Small intestine (tissue), 16 donors: ENCODE measurements around the gene PEX3. TPM values are rescaled to one million over a fixed set of nuclear protein-coding genes. Genes with fewer than 3 reads are reported as not detected.

Source experiments
- DNase-seq, 2 donors: peaks; one replicate each; pipeline versions ENCODE4 v3.0.0 to v3.0.0-alpha.2; 2013
- FAIRE-seq: peaks from 2 replicates; lab custom pipeline; 2012; peaks lifted over from hg19 to GRCh38; lab: Jason Lieb, UNC
- H3K27ac ChIP-seq, 3 donors: one replicate each; pipeline ENCODE4 v1.5.1; 2013; ENCODE audit warnings: low read length in 2 of 3, mild to moderate bottlenecking in 2 of 3, control low read depth in 1 of 3, inconsistent platforms in 1 of 3, low read depth in 1 of 3, moderate library complexity in 1 of 3
- H3K27me3 ChIP-seq, 3 donors: one replicate each; pipeline ENCODE4 v1.6.1; 2013; ENCODE audit warnings: low read length in 3 of 3, inconsistent platforms in 1 of 3; ENCODE audit not compliant: control insufficient read depth in 3 of 3, insufficient read depth in 3 of 3
- H3K36me3 ChIP-seq, 3 donors: one replicate each; pipeline ENCODE4 v1.6.1; 2013; ENCODE audit warnings: low read length in 3 of 3, inconsistent platforms in 1 of 3, low read depth in 1 of 3, mild to moderate bottlenecking in 1 of 3, moderate library complexity in 1 of 3; ENCODE audit not compliant: control insufficient read depth in 3 of 3, insufficient read depth in 2 of 3
- H3K4me1 ChIP-seq, 3 donors: one replicate each; pipeline ENCODE4 v1.6.1; 2013; ENCODE audit warnings: low read length in 2 of 3, inconsistent platforms in 1 of 3, low read depth in 1 of 3, mild to moderate bottlenecking in 1 of 3, moderate library complexity in 1 of 3; ENCODE audit not compliant: control insufficient read depth in 3 of 3, insufficient read depth in 2 of 3
- H3K4me3 ChIP-seq, 3 donors: one replicate each; pipeline ENCODE4 v1.5.1; 2013; ENCODE audit warnings: low read length in 3 of 3, control low read depth in 1 of 3, inconsistent platforms in 1 of 3, low read depth in 1 of 3, mild to moderate bottlenecking in 1 of 3, moderate library complexity in 1 of 3
- H3K9me3 ChIP-seq, 2 donors: one replicate each; pipeline ENCODE4 v1.6.1; 2013; ENCODE audit warnings: low read depth in 1 of 2, low read length in 1 of 2; ENCODE audit not compliant: control insufficient read depth in 2 of 2, insufficient read depth in 1 of 2
- WGBS, 3 donors: extraction: QIAGEN DNeasy Blood & Tissue Kit; methylation state at CpG; one replicate each; pipeline ENCODE4 v1.1.7; 2013; 5-methylcytosine and 5-hydroxymethylcytosine counted together
- long read RNA-seq, 10 donors: transcript quantifications; one replicate each; lab custom pipeline, GENCODE V29; 2026
- polyA plus RNA-seq, 4 donors: library from polyadenylated mRNA; stranded (reverse) in 3 of 4; unstranded in 1 of 4; fragments of 200-250 nt in 3 of 4; fragments of 120-200 nt in 1 of 4; gene quantifications; one replicate each; pipeline versions ENCODE4 v1.2.1 to v1.2.3, GENCODE V29; 2013
- donor health status: healthy with polysubstance abuse.
- donor health status: control.
- donor health status: control.
- donor health status: Bipolar disorder and iron deficiency.
- donor health status: healthy.

PEX3 gene
- polyA plus RNA-seq: 10 to 100 TPM in 1 of 4 donors, 1 to 10 TPM in 3; 6.2 to 25.2 (median 8.9) TPM
- long read RNA-seq, donor 1, transcript PEX3-201 (12 exons, 1,969 nt): major isoform, 12 of 17 reads
- long read RNA-seq, donor 1, partial matches to known transcripts: 5 of 17 reads
- long read RNA-seq, donor 1, other reads (novel, unspliced or antisense): 0 of 17 reads
- long read RNA-seq, donor 2, partial matches to known transcripts: 0 of 4 reads
- long read RNA-seq, donor 2, other reads (novel, unspliced or antisense): 0 of 4 reads
- long read RNA-seq, donor 3, transcript PEX3-201 (12 exons, 1,969 nt): major isoform, 5 of 5 reads
- long read RNA-seq, donor 3, partial matches to known transcripts: 0 of 5 reads
- long read RNA-seq, donor 3, other reads (novel, unspliced or antisense): 0 of 5 reads
- long read RNA-seq, donor 4: 0 reads
- long read RNA-seq, donor 5, partial matches to known transcripts: 0 of 3 reads
- long read RNA-seq, donor 5, other reads (novel, unspliced or antisense): 0 of 3 reads
- long read RNA-seq, donor 6, transcript PEX3-201 (12 exons, 1,969 nt): major isoform, 8 of 9 reads
- long read RNA-seq, donor 6, partial matches to known transcripts: 0 of 9 reads
- long read RNA-seq, donor 6, other reads (novel, unspliced or antisense): 0 of 9 reads
- long read RNA-seq, donor 7, transcript PEX3-201 (12 exons, 1,969 nt): major isoform, 12 of 168 reads
- long read RNA-seq, donor 7, partial matches to known transcripts: 119 of 168 reads
- long read RNA-seq, donor 7, other reads (novel, unspliced or antisense): 37 of 168 reads
- long read RNA-seq, donor 8, partial matches to known transcripts: 0 of 4 reads
- long read RNA-seq, donor 8, other reads (novel, unspliced or antisense): 0 of 4 reads
- long read RNA-seq, donor 9, partial matches to known transcripts: 0 of 1 reads
- long read RNA-seq, donor 9, other reads (novel, unspliced or antisense): 0 of 1 reads
- long read RNA-seq, donor 10, partial matches to known transcripts: 0 of 4 reads
- long read RNA-seq, donor 10, other reads (novel, unspliced or antisense): 0 of 4 reads

GRCh38 chr6:143450453-143451371 is at the start of gene PEX3, which contains the start of gene ADAT2:
PEX3 (plus strand) TSS chr6:143450805; CDS start chr6:143451043, 238 bp downstream.
ADAT2 (minus strand) TSS chr6:143450695; CDS start chr6:143450658, 37 bp downstream.
- FAIRE-seq: no peak
- DNase-seq: peak; percentile 94 to 97
- no peaks in the 10 kb centered on the region for H3K9me3 ChIP-seq
- H3K27ac ChIP-seq: peak within 1 kb of the TSS; percentile 77 to 86 (median 86)
- peaks cover 0 to 3% (median 0%) of the 10 kb centered on the region in 3 donors for H3K36me3 ChIP-seq
- peaks cover 0 to 8% (median 6%) of the 10 kb centered on the region in 3 donors for H3K4me1 ChIP-seq
- whole genome bisulfite sequencing, 3 donors: 0% methylated on average over 56 of the region's 56 CpGs
- peak within 1 kb of the TSS; percentile 48 to 92 (median 85) for H3K4me3 ChIP-seq
- no peaks in the 10 kb centered on the region for H3K27me3 ChIP-seq

GRCh38 chr6:143401068-143401446 is 49.5 kb upstream of the PEX3 start:
- H3K9me3 ChIP-seq: no peaks in the 10 kb centered on the region
- no peaks in the 10 kb centered on the region for H3K36me3 ChIP-seq
- H3K27me3 ChIP-seq: no peaks in the 10 kb centered on the region
- peaks cover 0 to 12% (median 4%) of the 10 kb centered on the region in 3 donors for H3K4me1 ChIP-seq
- no peak overlapping the region for H3K4me3 ChIP-seq
- 79 to 91% (median 80%) methylated on average over 1 of the region's 1 CpG for WGBS, 3 donors
- H3K27ac ChIP-seq: no peak overlapping the region
- DNase-seq (no peak), FAIRE-seq (no peak)

GRCh38 chr6:143401636-143402370 is 48.8 kb upstream of the PEX3 start:
- Histone ChIP-seq H3K36me3 (no peaks in the 10 kb centered on the region), H3K9me3 (no peaks in the 10 kb centered on the region), H3K27ac (no peak overlapping the region), H3K27me3 (no peaks in the 10 kb centered on the region), H3K4me3 (no peak overlapping the region), H3K4me1 (peaks cover 0 to 11% (median 4%) of the 10 kb centered on the region in 3 donors)
- no peak for FAIRE-seq
- DNase-seq: no peak
- 85 to 88% (median 88%) methylated on average over 5 of the region's 5 CpGs for WGBS, 3 donors

- WGBS, 3 donors: 89 to 91% (median 90%) methylated on average over 7 of the region's 7 CpGs
- Histone ChIP-seq H3K27me3 (no peaks in the 10 kb centered on the region), H3K4me3 (no peak overlapping the region), H3K9me3 (no peaks in the 10 kb centered on the region), H3K36me3 (no peaks in the 10 kb centered on the region), H3K4me1 (peaks cover 0 to 3% (median 0%) of the 10 kb centered on the region in 3 donors), H3K27ac (no peak overlapping the region)
- no peak for DNase-seq
- FAIRE-seq: no peak
These were observed 47.8 kb upstream of the PEX3 start for GRCh38 chr6:143402721-143403336.

- Histone ChIP-seq H3K4me3 (no peak overlapping the region), H3K4me1 (no peaks in the 10 kb centered on the region), H3K36me3 (no peaks in the 10 kb centered on the region), H3K27me3 (no peaks in the 10 kb centered on the region), H3K9me3 (no peaks in the 10 kb centered on the region), H3K27ac (no peak overlapping the region)
- DNase-seq: no peak
- no peak for FAIRE-seq
- WGBS, 3 donors: 81 to 91% (median 88%) methylated on average over 9 of the region's 9 CpGs
These were observed 45.0 kb upstream of the PEX3 start for GRCh38 chr6:143405373-143406154.

- H3K27me3 ChIP-seq: no peaks in the 10 kb centered on the region
- H3K27ac ChIP-seq: no peak overlapping the region
- H3K4me3 ChIP-seq: no peak overlapping the region
- no peak for DNase-seq
- peaks cover 0 to 4% (median 0%) of the 10 kb centered on the region in 3 donors for H3K4me1 ChIP-seq
- FAIRE-seq: no peak
- H3K36me3 ChIP-seq: no peaks in the 10 kb centered on the region
- H3K9me3 ChIP-seq: no peaks in the 10 kb centered on the region
- 85 to 88% (median 87%) methylated on average over 3 of the region's 3 CpGs for WGBS, 3 donors
These were observed 43.9 kb upstream of the PEX3 start for GRCh38 chr6:143406673-143407072.
